HuH-7.5 (cell line): Measurements from ENCODE around the gene THOP1.

Experiments
- DNase-seq: peaks from one replicate; pipeline ENCODE4 v3.0.0; 2011; ENCODE audit warnings: low spot score

THOP1 gene

DNA sequence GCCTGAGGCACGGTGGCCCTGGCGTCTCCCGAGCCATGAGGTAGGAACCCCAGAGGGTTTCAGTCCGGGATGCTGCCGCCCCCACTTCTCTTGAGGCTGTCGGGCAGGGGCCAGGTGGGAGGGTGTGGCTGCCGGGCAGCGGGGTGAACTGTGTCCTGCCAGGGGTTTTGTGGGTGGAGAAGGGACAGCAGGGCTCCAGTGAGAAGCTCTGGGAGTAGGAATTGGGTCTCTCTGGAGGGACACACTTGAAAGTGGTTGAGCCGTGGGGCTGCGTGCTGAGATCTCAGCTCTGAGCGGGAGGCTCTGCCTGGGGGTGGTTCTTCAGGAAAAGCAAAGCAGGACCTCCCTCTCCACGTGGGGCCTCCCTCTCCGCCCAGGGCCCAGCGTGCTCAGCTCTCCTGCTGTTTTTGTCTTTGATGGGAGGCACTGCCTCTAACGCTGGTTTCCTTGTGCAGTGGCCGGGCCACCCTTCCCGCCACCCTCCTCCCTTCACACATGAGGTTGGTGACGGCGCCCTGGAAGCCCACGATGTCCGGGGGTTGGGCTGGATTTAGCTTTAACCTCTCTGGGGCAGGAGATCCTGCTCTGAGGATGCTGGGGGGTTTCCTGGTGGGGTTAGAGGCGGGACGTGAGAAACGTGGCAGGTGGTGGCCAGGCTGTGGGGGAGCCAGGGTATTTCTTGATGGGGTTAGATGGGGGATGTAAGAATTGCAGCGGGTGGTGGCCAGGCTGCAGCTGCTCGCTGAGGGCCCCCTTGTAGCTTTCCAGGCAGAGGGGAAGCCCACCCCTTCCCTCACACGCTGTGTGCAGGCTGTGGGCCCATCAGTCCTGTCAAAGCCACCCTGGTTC is 19.1 kb downstream of the THOP1 start:
- no peak for DNase-seq

DNA sequence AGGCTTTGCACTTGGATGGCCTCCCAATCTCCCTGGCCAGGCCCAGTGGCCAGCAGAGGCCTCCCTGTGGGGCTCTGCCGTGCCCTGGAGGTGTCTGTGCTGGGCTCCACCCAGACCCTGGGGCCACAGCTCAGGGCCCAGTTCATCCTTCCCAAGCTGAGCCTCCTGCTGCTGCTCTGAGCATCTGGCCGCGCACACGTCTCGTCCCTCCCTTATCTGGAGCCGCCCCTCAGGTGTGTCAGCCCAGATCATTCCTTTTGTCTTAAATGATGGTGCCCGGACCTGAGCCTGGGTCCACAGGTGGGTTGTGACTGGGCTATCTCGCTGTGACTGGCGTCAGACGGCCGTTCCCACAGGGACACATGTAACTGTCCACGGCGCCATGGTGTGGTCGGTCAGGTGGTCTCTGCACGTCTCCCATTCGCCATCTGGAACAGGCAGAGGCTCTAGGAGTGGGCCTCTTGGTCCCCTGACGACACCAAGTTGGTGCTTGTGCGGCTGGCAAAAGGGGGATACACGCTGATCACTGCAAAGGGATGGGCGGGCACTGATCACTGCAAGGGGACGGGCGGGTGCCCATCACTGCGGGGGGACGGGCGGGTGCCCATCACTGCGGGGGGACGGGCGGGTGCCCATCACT is 20.1 kb downstream of the THOP1 start:
- DNase-seq, result no peak

DNA sequence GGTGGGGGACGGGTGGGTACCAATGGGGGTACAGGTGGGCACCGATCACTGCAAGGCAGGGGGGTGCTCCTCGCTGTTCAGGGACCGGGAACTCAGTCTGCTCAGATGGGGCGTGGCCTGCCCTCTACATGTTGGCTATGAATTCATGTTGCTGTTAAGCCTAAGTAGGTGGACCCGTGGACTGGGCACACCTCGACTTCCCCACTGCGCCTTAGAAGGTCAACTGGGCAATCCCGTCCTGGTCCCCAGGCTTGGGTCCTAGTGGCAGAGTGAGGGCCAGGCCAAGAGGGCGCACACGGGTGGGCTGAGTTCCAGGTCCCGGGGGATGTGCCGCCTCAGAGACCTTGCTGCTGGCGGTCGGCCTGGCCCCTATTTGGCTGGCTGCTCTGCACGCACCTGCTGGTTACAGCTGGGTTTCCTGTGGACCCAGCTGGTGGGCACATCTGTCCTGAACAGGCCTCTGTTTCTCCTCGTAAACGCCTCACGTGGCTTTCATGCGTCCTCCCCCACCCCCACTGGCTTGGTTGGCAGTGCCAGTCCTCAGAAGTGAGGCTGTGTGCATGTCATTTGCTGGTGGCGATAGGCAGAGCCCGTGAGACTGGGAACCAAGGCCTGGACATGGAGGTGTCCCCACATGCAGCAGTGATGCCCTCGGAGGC is 20.8 kb downstream of the THOP1 start:
- DNase-seq, result no peak

DNA sequence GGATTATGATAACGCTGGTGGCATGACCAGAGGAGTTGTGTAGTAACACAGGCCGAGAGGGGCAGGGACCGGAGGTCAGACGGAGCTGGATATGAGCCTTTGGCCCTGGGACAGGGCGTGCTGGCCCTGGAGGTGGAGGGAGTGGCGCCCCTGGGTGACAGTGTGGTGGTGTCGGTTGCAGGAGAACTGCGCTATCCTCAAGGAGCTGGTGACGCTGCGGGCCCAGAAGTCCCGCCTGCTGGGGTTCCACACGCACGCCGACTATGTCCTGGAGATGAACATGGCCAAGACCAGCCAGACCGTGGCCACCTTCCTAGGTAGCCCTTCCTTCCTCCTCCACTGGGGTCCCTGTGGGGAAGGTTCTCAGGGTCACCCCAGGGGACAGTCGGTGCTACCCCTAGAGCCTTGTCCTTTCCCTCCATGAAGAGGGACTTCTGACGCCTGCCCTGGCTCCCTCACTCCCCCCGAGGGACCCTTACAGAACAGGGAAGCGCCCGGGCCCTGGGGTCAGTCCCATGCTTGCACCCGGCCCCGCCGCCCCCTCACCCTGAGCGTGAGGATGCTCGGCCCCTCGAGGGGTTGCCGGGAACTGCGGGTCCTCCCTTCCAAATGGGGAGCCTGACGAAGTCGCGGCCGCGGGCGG is 21.6 kb downstream of the THOP1 start:
- no peak for DNase-seq

DNA sequence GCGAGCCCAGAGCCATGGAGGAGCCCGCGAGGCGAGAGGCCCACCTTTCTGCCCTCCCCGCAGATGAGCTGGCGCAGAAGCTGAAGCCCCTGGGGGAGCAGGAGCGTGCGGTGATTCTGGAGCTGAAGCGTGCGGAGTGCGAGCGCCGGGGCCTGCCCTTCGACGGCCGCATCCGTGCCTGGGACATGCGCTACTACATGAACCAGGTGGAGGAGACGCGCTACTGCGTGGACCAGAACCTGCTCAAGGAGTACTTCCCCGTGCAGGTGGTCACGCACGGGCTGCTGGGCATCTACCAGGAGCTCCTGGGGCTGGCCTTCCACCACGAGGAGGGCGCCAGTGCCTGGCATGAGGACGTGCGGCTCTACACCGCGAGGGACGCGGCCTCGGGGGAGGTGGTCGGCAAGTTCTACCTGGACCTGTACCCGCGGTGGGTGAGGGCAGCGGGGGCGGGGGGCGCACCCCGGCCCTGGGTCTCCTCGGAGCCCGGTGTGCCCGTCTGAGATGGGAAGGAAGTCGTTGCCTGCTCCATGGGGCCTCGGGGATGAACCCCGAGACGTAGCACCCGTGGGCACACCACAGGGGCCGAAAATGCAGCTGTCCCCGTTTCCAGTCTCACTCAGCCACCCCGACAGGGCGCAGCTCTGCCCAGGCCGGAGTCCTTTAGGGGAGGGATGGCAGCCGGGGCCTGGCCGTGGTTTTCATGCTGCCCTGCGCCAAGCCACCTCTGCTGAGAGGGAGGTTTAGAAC is 22.3 kb downstream of the THOP1 start:
- DNase-seq, result no peak

DNA sequence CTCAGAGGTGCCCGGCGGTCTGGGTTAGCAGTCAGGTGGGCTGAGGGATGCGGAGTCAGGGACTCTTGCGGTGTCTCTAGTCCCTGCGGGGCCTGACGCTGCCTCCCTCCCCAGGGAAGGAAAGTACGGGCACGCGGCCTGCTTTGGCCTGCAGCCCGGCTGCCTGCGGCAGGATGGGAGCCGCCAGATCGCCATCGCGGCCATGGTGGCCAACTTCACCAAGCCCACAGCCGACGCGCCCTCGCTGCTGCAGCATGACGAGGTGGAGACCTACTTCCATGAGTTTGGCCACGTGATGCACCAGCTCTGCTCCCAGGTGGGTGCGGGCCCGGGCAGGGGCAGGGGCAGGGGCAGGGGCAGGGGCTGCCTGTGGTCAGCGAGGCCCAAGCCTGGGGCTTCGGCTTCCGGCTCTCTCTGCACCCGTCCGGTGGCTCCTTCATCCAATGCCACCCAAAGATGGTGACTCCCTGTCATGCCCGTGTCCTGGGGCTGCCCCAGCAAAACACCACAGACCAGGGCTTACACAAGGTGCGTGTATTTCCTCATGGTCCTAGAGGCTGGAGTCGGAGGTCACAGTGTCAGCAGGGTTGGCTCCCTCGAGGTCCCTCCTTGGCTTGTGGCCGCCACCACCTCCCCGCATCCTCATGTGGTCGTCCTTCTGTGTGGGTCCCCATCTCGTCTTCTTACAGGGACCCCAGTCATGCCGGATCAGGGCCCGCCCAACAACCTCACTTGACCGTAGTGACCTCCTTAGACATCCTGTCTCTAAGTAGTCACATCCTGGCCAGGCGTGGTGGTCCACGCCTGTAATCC is 23.0 kb downstream of the THOP1 start:
- peak; percentile 12 for DNase-seq

DNA sequence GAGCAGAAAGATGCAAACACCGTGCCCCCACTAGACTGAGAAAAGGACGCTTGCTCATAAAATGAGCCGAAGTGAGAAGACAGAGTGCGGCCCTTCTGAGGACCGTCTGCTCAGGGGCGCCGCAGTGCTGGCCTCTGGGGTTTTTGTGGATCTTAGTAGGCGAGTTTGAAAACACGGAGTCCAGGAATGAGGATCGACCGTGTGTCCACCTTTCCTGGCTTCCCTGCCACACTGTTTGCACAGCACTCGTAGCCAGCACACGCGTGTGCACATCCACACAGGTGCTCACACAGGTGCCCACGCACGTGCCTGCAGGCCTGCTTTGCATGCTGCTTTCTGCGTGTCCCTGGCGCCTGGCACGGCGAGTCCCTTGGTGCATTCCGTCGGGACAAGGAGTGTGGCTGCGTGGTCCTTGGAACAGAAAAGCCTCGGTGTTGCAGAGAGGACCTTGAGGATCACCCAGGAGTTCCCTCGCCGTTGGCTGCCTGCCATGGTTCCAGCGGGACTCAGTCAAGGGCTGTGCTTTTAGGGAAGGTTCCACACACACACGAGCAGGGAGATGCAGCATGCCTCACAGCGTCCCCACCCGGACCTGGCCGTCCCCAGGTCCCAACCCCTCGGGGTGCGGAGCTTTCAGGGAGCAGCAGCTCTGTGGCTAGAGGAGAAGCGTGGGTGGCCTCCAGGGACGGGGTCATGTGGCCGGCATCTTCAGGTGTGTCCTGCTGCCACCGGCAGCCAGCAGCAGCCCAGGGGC is 24.3 kb downstream of the THOP1 start:
- DNase-seq, result no peak

DNA sequence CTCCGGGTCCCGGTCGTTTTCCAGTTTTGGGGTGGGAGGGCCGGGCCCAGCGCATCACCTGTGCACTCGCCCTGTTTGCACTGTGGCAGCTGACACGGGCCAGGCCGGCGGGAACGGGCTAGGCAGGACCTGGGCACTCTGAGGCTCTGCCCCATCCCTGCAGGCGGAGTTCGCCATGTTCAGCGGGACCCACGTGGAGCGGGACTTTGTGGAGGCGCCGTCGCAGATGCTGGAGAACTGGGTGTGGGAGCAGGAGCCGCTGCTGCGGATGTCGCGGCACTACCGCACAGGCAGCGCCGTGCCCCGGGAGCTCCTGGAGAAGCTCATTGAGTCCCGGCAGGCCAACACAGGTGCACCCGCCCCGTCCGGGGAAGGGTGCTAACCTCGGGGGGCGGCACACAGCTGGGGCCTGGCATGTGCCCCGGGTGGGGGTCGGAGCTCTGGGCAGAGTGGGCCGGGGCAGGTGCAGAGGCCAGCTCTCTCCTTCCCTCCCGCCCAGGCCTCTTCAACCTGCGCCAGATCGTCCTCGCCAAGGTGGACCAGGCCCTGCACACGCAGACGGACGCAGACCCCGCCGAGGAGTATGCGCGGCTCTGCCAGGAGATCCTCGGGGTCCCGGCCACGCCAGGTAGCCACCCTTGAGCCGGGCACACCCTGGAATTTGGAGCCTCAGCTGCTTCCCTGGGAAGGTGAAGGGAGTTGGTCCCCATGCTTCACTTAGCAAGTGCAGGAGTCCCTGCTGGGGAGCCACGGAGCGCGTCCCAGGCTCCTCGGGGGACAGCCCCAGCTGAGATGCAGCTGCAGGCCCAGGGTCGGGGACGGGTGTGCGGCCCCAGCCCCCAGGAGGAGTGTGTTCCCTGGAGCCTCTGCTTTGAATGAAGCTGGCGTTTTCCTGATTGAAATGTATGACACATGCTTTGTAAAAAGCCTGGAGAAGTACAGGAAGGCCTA is 25.1 kb downstream of the THOP1 start:
- no peak for DNase-seq

DNA sequence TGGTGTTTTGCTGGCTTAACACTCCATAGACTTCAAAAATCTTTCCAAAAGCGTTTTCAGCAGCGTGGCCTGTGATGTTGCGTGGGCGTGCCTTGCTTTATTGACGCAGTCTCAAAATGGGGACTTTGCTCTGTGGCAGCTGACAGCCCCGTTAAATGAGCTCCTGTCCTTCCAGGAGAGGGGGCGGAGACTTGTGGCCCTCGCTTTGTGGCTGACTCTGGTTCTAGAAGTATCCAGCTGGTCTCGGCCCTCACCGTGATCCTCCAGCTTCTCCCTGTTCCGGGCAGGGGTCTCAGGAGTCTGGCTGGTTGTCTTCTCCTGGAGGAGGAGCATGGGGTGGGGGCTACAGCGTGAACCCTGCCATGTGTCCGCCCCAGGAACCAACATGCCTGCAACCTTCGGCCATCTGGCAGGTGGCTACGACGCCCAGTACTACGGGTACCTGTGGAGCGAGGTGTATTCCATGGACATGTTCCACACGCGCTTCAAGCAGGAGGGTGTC is 26.0 kb downstream of the THOP1 start:
- no peak for DNase-seq

DNA sequence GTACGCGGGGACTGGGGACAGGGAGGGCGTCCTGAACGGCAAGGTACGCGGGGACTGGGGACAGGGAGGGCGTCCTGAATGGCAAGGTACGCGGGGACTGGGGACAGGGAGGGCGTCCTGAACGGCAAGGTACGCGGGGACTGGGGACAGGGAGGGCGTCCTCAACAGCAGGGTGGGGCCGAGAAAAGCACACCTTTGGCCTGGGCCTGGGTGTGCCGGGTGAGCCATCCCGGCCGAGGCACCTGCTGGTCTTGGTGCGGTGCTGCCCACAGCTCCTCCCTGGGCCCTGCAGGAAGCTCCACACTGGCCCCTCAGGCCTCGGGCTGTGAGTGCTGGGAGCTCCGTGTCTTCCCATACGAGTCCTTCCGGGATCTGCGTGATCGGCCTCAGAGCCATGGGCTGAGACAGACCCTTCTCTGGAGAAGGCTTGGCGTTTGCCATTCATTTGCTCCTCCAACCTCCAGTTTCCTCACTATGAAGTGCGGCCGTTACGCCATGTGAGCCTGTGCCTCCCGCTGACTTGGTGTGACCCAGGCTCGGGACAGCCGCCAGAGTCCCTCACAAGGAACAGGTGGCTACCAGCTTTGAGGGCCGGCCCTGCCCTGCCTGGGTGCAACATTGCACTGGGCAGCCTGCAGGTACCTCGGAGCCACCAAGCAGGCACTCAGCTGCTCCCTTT is 26.6 kb downstream of the THOP1 start:
- DNase-seq, result no peak

DNA sequence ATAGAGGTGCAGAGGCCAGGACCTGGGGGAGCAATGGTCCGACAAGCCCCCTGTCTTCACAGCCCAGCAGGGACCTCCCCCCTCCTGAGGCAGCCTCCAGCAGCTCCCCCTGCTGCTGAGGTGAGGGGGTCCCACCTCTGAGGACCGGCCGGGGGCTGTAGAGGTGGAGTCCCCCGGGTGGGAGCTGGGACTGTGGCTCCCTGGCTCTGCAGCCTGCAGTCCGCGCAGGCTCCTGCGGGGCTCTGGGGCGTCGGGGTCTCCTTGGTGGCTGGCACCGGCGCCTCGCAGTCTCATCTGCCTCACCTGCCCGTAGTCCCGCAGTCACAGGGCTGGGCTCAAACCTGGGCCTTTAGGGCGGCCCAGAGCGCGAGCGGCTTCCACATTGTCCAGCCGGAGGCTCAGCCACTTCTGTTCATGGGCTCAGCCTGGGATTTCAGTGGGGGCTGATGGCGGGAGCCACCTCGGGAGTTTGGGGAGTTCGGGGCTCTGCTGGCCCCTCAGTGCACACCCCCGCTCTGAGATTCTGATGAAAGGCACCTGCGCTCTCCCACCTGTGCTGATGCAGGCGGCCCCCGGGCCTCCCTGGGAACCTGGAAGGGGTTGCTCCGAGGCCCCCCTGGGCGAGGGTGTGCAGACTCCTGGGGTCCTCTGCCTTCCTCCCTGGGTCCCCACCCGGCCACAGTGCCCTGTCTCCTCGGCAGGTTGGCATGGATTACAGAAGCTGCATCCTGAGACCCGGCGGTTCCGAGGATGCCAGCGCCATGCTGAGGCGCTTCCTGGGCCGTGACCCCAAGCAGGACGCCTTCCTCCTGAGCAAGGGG is 27.3 kb downstream of the THOP1 start:
- DNase-seq, result no peak

DNA sequence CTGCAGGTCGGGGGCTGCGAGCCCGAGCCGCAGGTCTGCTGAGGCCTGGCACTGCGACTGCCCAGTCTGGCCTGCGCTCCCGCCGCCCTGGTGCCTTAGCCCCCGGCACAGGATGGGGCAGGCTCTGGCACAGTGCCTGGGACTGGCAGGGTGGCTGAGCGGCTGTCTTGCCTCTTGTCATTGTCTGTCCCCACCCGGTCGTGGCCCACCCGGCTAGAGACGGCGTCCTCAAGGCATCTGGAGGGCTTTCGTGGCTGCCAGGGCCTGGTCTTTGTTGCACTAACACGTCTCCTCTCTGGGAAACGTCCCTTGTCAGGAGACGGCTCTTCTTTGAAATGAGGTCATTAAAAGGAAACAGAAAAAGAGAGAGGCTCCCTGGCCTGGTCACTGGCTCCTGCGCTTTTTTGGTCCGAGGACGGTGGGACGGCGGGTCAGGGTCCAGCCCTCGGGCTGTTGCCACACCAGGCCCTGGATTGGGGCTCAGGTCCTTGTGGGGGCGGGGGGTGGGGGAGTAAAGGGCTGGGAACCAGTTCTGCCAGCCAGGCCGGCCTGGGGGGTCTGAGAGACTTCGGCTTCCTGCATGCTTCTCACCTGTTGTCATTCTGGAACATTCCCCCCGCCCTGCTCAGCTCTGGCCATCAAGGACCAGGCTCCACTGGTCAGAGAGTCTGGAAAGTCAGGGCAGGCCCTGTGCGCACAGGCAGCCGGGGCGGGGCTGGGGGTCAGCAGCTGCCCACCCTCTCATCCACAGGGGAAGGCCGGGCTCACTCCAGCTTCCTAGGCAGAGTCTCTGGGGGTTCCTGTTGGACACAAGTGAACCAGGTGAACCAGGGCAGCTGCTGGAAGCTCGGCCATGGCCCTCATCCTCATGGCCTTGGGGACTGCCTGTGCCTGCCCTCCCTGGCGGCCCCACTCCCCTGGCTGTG is 28.2 kb downstream of the THOP1 start:
- no peak for DNase-seq

DNA sequence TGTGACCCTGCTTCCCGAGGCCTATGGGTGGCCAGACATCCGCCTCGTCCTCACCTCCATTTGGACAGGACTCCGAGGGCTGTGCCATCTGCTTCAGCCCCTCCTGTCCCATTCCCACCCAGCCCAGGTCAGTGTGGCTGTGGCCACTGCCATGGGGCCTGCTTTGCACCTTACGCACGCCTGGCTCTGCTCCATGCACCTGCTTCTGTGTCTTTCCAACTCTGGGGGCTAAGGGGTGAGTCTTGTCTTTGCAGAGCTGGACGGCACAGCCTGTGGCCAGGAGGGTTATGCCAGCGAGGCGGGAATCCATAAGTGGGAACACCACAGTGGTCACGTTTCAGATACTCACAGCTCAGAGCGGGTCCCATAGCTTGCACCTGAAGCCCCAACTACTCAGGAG is 29.1 kb downstream of the THOP1 start:
- no peak for DNase-seq

DNA sequence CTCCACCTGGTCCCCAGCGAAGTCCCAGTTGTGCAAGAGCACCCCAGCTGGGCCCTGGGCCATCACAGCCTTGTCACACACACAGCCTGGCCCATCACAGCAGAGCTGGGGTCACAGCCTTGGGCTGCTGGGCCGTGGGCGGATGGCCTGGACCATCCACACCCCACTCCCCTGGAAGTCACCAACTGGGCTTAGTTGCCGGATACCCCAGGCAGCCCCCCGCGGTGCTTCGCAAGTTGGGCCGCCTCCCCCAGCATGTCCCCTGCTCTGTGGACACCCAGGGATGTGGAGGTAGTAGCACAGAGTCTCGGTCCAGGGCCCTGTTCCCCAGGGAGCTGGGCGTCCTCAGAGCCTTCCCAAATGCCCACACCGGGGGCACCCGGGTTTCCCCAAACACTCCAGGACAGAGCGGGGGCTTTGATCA is 29.9 kb downstream of the THOP1 start:
- no peak for DNase-seq

DNA sequence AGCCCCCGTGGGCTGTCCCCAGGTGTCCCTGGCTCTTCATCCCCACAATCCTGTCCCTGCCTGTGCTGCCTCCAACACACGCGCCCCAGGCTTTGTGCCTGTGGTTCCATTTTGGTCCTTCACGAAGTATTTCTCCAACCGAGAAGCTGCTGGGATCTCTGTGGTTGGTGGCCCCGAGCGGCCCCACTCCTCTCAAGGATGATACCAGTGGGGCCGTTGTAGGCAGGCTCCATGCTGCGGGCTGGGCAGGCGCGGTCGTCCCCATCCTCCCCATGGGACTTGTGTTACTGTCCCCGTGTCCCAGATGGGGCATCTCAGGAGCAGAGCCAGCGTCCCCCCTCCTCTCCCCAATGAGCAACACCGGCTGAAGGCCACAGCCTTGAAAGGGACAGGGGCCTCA is 30.6 kb downstream of the THOP1 start:
- DNase-seq, result no peak

DNA sequence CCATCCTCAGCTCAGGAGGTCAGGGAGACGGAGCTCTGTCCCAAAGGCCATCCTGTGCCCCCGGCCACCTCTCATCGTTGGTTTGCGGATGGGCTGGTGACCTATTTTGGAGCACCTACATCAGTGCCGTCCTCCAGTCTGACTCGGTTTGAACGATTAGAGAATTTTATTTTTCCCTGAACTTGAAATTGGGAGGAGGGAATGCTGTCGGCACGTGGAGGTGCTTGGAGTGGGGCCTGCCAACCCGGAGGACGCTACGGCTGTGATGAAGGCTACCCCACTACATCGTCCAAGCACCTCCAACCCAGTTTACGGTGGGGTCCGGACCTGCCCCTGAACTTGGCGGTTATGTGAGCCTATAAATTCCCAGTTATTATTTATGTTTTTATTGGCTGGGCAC is 31.3 kb downstream of the THOP1 start:
- DNase-seq, result no peak
